Muscle of arm (tissue), 12 donors: ENCODE results near the gene SCAP. TPM values are rescaled to one million over a fixed set of nuclear protein-coding genes. Genes with fewer than 3 reads are reported as not detected.
"Not testable (repeated sequence)": the region's sequence is repeated elsewhere in the genome, so short reads cannot be mapped to it uniquely, and the experiment has no call there.

Experiments used
- DNase-seq: peaks from one replicate; pipeline ENCODE4 v3.0.0-alpha.2; 2013
- polyA plus RNA-seq, 12 donors: library from polyadenylated mRNA; unstranded; fragments of 120-200 nt; gene quantifications; one replicate each; pipeline ENCODE4 v1.2.1, GENCODE V29; 2013; ENCODE audit not compliant: insufficient read length in 12 of 12

SCAP gene
- polyA plus RNA-seq, 12 donors, result 38.1 to 63.8 (median 50.1) TPM; not detected in 1

DNA sequence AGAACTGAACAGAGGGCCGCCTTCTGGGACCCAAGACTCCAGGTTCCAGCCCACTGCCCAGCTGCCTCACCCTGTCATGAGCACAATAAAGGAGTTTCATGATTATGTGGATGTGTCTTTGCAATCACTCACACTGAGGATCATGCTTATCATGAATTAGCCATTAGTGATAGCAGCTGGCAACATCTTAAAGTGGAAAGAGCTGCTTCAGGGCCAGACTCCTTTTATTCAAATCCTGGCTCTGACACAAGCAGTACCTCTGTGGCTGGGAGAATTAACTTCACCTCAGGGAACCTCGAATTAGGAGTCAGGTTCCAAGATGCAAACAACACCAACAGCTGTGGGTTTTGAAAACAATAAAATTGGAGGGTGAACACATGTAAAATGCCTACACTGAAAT is 6.6 kb upstream of the SCAP start:
- no peak for DNase-seq

- DNase-seq, result not testable (repeated sequence)
Observed at GRCh38 chr3:47481763-47482162, 6.0 kb upstream of the SCAP start.

DNA sequence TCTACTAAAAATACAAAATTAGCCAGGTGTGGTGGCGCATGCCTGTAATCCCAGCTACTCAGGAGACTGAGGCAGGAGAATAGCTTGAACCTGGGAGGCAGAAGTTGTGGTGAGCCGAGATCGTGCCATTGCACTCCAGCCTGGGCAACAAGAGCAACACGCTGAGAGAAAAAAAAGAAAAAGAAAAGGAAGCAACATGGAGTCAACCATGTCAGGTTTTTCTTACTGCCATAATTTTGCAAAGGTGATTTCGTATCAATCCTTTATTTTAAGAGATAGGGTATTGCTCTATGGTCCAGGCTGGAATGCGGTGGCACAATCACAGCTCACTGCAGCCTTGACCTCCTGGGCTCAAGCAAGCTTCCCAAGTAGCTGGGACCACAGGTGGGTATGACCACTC is 4.5 kb upstream of the SCAP start:
- DNase-seq, result not testable (repeated sequence)

DNA sequence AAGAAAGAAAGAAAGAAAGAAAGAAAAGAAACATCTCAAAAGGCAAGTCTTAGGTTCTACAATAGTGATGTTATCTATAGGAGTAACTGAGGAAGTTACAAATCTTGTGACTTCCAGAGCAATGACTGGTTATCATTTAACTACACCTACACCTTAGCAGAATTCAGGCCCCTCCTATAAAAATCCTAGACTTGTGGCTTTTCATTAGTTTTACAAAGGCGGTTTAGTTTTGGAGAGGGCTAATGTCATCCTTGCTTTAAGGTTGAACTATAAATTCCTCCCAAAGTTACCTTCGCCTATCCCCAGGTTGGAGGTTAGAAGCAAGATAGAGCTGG is 4.1 kb upstream of the SCAP start:
- DNase-seq, result no peak

DNA sequence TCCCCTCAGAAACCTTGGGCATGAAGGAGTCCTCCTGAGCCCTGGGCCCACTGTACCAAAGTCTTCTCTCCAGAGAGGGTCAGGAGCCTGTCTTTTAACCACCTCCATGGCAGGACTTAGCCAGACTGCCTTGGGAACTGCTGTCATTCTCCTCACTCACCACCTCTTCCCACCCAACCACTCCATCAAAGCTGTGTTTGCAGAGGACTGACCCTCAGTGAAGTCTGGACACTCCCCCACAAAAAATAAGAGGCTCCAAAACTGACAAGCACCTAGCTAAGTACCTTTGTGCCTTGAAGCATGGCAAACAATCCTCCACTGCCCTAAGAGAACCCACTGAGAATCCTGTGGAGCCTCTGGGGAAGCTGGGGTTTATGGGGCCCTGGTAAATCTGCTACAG is 2.3 kb upstream of the SCAP start:
- no peak for DNase-seq

DNA sequence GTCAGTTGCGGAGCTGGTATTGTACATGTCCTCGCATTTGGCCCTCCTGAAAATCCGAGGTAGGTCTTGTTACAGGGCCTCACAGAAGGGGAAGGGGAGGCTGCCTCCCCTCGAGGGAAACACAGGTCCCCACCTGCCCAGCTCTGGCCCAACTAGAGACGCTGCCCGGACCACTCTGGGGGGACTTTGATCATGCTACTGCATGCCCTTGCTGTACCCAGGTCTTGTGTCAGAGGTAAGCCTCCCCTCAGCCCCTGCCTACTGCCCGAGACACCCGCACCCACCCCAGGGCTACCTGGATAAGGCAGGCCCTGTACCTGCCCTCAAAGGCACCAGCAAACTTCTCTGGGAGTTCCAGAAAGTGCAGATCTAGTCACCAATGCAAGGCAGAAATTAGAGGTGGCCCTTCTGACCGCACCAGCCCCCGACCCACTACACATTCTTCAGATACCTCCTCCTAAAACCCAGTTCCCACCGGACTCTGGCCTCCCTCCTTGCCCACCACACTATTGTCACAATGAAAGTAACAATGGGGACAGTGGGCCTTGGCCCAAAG is 981 bp upstream of the SCAP start:
- no peak for DNase-seq

- DNase-seq, result no peak
Observed at GRCh38 chr3:47476330-47476626, 537 bp upstream of the SCAP start.

GRCh38 chr3:47475029-47475569 is 642 bp downstream of the SCAP start:
- DNase-seq, result no peak

DNA sequence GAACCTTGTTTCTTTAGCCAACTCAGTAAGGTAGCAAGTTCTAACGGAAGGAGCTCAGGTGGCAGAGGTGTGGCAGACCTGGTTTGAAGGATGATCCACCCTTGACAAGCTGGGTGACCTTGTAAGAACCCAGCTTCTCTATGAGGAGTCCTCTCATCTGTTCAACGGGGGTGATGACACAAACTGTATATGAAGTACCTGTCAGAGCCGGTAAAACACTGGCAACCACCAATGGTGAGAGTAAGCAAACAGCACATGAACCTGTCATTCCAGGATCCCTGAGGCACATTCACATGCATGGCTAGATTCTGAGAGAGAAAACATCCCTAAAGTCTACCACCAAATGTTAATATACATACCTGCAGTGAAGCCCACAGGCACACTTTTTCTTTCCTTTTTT is 2.4 kb downstream of the SCAP start:
- DNase-seq, result no peak

- no peak for DNase-seq
Observed at GRCh38 chr3:47469616-47470015, 6.1 kb downstream of the SCAP start.

GRCh38 chr3:47468315-47468714 is 7.4 kb downstream of the SCAP start:
- not testable (repeated sequence) for DNase-seq

- DNase-seq, result no peak
Observed at GRCh38 chr3:47464588-47464987, 11.2 kb downstream of the SCAP start.

DNA sequence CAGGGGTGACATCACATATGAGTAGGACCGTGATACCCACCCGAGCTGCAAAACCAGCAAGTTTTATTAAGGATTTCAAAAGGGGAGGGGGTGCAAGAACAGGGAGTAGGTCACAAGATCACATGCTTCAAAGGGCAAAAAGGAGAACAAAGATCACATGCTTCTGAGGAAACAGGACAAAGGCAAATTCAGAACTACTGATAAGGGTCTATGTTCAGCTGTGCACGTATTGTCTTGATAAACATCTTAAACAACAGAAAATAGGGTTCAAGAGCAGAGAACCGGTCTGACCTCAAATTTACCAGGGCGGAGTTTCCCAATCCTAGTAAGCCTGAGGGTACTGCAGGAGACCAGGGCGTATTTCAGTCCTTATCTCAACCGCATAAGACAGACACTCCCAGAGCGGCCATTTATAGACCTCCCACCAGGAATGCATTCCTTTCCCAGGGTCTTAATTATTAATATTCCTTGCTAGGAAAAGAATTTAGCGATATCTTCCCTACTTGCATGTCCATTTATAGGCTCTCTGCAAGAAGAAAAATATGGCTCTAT is 16.1 kb downstream of the SCAP start:
- not testable (repeated sequence) for DNase-seq

- DNase-seq, result no peak
Observed at GRCh38 chr3:47456984-47457383, 18.8 kb downstream of the SCAP start.

GRCh38 chr3:47455806-47456452 is 19.8 kb downstream of the SCAP start:
- no peak for DNase-seq

GRCh38 chr3:47452453-47453215 is 23.1 kb downstream of the SCAP start:
- no peak for DNase-seq

DNA sequence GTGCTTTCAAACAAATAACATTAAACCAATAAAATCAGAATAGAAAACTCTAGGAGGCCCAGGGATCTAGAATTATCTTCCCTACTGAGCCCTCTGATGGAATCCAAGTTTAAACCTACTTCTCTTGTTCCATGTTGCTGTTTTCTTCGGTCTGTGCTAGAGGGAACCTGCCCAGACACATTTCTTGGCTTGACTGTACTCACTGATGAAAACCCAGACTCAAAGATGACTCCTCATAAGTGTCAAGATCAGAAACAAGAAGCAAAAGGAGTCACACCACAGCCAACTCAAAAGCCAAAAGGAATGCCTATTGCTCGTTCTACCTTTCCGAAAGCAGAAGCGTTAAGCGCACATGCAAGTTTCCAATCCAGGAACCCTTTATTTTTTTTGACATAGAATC is 31.6 kb downstream of the SCAP start:
- DNase-seq, result no peak

DNA sequence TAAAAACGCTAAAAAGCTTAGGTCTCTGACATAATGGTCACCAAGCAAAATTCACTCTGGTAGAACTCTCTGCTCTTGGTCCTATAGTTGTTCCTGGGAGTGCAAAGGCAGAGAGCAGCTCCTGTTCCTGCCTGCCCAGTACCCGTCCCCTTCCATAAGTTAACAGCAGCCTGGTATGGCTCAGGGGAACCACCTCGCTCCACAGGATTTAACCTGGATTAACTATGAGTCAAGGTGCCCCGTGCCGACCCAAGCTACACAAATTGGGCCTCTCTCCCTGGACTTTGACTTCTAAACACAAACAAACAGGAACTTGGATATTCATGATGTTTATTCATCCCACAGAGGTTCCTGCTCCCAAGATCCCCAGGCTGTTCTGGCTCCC is 32.1 kb downstream of the SCAP start:
- no peak for DNase-seq

- no peak for DNase-seq
Observed at GRCh38 chr3:47441796-47442551, 33.8 kb downstream of the SCAP start.

DNA sequence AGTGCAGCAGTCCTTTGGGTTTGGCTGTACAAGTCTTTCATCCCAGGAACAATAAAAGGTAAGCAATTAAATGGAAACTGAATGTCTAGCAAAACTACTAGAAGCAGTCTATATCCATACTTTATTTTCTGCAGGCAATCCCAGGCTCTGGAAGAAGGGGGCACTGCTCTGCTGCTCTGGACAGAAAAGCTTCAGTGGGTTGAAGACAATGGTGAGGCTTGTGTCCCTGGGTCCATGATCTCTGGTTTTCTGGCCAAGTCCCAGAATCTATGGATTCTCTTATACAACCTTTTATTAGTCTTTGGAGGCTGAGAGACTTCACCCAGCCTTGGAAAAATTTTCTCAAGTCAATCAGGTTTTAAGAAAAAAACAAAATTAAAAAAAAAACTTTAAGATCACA is 35.6 kb downstream of the SCAP start:
- no peak for DNase-seq

- DNase-seq, result no peak
Observed at GRCh38 chr3:47436180-47436579, 39.6 kb downstream of the SCAP start.

DNA sequence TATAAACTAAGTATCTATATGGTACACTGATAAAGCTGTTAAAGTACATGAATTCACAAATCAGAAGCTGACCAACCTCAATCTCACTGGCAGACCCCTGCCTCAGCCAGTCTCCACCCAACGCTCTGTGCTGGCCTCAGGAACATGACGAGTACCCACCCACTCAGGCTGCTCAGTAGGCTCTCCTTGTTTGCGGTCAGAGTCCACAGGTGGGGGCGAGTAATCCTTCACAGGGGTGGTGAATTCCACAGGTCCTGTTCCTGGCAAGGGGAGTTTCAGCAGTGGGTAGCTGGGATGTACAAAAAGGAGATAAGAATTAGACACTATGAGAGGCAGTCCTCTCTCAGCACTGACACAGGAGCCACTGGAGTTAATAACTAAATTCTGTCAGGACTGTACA is 40.9 kb downstream of the SCAP start:
- DNase-seq, result no peak
